Activated CD8-positive, alpha-beta memory T cell treated with anti-CD3 and anti-CD28 coated beads, Interleukin-2, amount 50 U/mL, for 1 hour (primary cell): ENCODE measurements around the gene MRI1.
A peak's percentile ranks its signal among the peaks of the same experiment; 100 is the strongest.
"Not testable (repeated sequence)": the region's sequence is repeated elsewhere in the genome, so short reads cannot be mapped to it uniquely, and the experiment has no call there.

Experiments
- DNase-seq: peaks from one replicate; pipeline ENCODE4 v3.0.0-alpha.2; 2020; ENCODE audit errors: extremely low read depth

Gene MRI1

GRCh38 chr19:13764101-13764807, at the start of gene MRI1:
MRI1 (plus strand) TSS chr19:13764522; CDS start chr19:13764589, 67 bp downstream.
- no peak for DNase-seq

- DNase-seq, result no peak
Measured at GRCh38 chr19:13717194-13717643, 47.1 kb upstream of the MRI1 start.

GRCh38 chr19:13718733-13719132, 45.6 kb upstream of the MRI1 start:
- DNase-seq, result no peak

- no peak for DNase-seq
Measured at GRCh38 chr19:13722146-13722545, 42.2 kb upstream of the MRI1 start.

GRCh38 chr19:13723206-13723605, 41.1 kb upstream of the MRI1 start:
- no peak for DNase-seq

- DNase-seq, result no peak
Measured at GRCh38 chr19:13726323-13726722, 38.0 kb upstream of the MRI1 start.

- DNase-seq, result no peak
Measured at GRCh38 chr19:13727798-13728197, 36.5 kb upstream of the MRI1 start.

GRCh38 chr19:13729859-13730258, 34.5 kb upstream of the MRI1 start:
- no peak for DNase-seq

- DNase-seq, result peak; percentile 84
Measured at GRCh38 chr19:13731147-13731964, 33.0 kb upstream of the MRI1 start.

GRCh38 chr19:13732337-13732736, 32.0 kb upstream of the MRI1 start:
- no peak for DNase-seq

- no peak for DNase-seq
Measured at GRCh38 chr19:13734751-13735150, 29.6 kb upstream of the MRI1 start.

- DNase-seq, result no peak
Measured at GRCh38 chr19:13738073-13738472, 26.2 kb upstream of the MRI1 start.

- no peak for DNase-seq
Measured at GRCh38 chr19:13741893-13742292, 22.4 kb upstream of the MRI1 start.

GRCh38 chr19:13742756-13743155, 21.6 kb upstream of the MRI1 start:
- DNase-seq, result no peak

GRCh38 chr19:13744174-13744573, 20.1 kb upstream of the MRI1 start:
- no peak for DNase-seq

- no peak for DNase-seq
Measured at GRCh38 chr19:13747098-13747453, 17.2 kb upstream of the MRI1 start.

GRCh38 chr19:13748169-13748828, 16.0 kb upstream of the MRI1 start:
- no peak for DNase-seq

GRCh38 chr19:13751436-13751835, 12.9 kb upstream of the MRI1 start:
- no peak for DNase-seq

- DNase-seq, result not testable (repeated sequence)
Measured at GRCh38 chr19:13753622-13754021, 10.7 kb upstream of the MRI1 start.

GRCh38 chr19:13756210-13756609, 8.1 kb upstream of the MRI1 start:
- DNase-seq, result no peak

GRCh38 chr19:13757805-13758772, 6.2 kb upstream of the MRI1 start:
- DNase-seq, result no peak
